ENCODE measurements around the gene NUDT1.

Gene NUDT1

GRCh38 chr7:2269991-2270460 is 28.0 kb downstream of the NUDT1 start:
- DNase-seq (ENCODE audit: low read depth): no peak

- DNase-seq (ENCODE audit: low read depth): no peak
Observed at GRCh38 chr7:2270495-2270894, 28.5 kb downstream of the NUDT1 start.

- DNase-seq (ENCODE audit: low read depth): no peak
Observed at GRCh38 chr7:2271273-2272026, 29.4 kb downstream of the NUDT1 start.

DNA sequence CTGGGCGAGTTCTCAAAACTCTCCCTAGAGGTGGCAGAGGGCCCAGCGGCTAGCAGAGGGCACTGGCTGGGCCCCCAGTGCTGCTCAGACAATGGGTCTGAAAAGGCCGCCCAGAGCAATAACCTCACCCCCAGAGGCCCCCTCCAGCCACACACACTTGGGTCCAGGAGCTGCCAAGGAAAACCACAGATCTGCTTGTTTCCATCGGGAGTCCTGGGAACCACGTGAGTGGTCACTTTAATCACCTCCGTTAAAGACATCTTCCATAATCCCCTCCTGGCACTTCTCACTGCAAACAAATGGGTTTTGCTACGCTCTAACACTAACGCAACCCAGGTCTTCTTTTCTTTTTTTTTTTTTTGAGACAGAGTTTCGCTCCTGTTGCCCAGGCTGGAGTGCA is 30.0 kb downstream of the NUDT1 start:
- DNase-seq (ENCODE audit: low read depth): no peak

- DNase-seq (ENCODE audit: low read depth): no peak
Observed at GRCh38 chr7:2273866-2274265, 31.8 kb downstream of the NUDT1 start.

DNA sequence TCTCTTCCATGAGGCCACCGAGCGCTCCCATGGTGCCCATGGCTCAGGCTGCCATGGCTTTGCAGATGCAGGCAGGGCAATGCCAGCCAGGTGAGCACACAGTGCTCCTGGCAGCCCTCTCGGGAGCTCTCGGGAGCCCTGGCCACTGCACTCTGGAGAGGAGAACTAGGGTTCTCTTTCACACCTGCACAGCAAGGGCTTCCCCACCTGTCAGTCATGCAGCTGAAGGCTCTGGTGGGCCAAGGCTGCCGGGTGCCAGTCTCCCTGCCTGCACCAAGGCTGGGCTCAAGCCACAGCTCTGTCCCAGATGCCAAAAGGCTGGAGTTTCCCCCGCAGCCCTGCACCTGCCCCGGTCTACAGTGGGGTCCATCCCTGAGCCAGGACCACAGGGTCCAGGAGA is 32.6 kb downstream of the NUDT1 start:
- DNase-seq (ENCODE audit: low read depth): no peak

GRCh38 chr7:2275101-2275500 is 33.1 kb downstream of the NUDT1 start:
- no peak for DNase-seq (ENCODE audit: low read depth)

GRCh38 chr7:2276107-2276506 is 34.1 kb downstream of the NUDT1 start:
- no peak for DNase-seq (ENCODE audit: low read depth)

DNA sequence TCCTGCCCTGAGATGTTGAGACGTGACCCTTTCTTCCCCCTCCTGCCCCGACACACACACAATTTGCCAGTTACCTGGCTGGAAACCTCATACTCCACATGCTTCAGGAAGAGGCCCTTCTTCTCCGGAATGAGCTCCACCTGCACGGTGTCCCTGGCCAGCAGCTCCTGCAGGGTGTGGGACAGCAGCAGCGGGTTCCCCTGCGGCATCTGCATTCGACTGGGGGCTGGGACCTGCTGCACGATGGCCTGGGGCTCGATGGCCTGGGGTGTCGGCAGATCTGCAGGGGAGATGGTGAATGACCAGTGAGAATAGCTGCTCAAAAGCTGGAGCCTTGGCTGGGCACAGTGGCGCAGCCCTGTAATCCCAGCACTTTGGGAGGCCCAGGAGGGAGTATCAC is 36.0 kb downstream of the NUDT1 start:
- DNase-seq (ENCODE audit: low read depth): no peak

DNA sequence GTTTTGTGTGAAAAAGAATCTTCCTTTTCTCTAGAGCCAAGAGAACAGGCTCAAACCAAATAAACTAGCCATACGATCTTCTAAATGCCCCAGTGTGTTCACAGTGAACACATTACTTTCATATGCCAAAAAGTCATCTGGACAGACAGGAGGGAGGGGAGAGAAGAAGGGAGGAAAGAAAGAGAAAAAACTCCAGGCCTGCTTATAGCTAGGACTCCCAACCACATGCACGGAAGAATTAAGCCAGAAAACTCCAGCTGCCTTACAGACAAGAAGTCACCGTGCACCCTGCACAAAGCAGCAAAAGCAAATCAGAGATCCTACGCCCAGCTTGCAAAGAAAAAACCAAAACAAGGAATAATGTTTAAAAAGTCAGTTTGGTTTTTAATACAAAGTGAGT is 37.9 kb downstream of the NUDT1 start:
- no peak for DNase-seq (ENCODE audit: low read depth)

DNA sequence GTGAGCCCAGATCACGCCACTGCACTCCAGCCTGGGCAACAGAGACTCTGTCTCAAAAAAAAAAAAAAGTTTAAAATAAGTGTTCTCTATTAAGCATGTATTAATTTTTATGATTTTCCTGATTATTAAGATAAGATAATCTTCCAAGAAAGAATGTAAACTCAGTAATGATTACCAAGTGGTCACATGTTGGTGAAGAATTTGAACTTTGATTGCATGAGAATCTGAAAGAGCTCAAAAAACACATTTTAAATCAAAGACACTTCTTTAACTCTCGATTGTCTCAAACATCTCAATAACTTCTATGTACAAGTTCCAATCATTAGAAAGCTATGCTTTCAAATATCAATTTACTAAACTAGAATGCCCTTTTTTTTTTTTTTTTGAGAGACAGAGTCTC is 38.4 kb downstream of the NUDT1 start:
- no peak for DNase-seq (ENCODE audit: low read depth)

DNA sequence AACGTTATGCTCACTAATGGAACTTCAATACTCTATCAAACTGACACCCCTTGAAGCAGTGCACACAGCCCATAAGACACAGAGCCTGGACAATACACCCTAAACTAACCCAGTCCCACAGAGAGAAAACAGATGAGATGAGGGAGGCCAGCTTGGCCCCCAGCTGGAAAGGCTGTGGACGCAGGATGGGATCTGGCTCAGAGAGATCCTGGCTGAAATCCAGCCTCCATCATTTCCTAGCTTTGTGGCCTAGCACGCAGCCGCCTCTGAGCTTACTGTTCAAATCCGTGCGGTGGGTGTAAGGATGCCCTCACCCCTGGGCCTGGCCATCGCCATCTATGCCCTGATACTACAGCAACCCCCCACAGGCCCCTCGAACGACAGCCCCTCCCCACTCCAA is 39.5 kb downstream of the NUDT1 start:
- no peak for DNase-seq (ENCODE audit: low read depth)

GRCh38 chr7:2282185-2282751 is 40.2 kb downstream of the NUDT1 start:
- no peak for DNase-seq (ENCODE audit: low read depth)

DNA sequence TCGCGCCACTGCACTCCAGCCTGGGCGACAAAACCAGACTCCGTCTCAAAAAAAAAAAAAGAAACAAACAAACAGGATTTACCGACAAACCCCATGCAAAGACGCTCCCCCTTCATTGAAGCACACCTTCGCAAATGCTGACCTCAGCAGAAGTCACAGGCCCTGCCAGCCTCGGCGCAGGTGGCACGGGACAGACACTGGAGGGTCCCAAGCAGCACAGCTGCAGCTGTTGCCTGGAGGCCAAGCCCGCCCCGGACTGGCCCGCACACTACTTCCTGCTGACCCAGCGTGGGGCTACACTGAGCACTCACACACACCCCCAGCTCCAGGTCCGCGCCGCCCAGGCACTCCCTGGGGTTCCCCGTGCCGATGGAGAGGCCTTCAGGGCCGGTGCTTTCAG is 41.0 kb downstream of the NUDT1 start:
- no peak for DNase-seq (ENCODE audit: low read depth)

- DNase-seq (ENCODE audit: low read depth): no peak
Observed at GRCh38 chr7:2287745-2288144, 45.7 kb downstream of the NUDT1 start.

- DNase-seq (ENCODE audit: low read depth): no peak
Observed at GRCh38 chr7:2288503-2288902, 46.5 kb downstream of the NUDT1 start.

GRCh38 chr7:2289111-2289586 is 47.1 kb downstream of the NUDT1 start:
- DNase-seq (ENCODE audit: low read depth): no peak

- DNase-seq (ENCODE audit: low read depth): no peak
Observed at GRCh38 chr7:2289621-2290020, 47.6 kb downstream of the NUDT1 start.

DNA sequence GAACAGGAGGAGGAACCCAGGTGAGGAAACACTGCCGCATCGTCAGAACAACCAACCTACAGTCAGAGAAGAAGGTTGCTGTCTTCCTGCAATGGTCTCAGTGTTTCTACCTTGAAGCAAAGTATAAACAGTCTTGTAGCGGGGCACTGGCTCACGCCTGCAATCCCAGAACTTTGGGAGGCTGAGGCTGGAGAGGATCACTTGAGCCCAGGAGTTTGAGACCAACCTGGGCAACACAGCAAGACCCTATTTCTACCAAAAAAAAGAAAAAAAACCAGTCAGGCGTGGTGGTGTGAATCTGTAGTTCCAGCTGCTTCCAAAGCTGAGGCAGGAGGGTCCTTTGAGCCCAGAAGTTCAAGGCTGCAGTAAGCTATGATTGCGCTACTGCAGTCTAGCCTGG is 48.9 kb downstream of the NUDT1 start:
- DNase-seq (ENCODE audit: low read depth): no peak

GRCh38 chr7:2295936-2296620 is 54.1 kb downstream of the NUDT1 start:
- no peak for DNase-seq (ENCODE audit: low read depth)

DNA sequence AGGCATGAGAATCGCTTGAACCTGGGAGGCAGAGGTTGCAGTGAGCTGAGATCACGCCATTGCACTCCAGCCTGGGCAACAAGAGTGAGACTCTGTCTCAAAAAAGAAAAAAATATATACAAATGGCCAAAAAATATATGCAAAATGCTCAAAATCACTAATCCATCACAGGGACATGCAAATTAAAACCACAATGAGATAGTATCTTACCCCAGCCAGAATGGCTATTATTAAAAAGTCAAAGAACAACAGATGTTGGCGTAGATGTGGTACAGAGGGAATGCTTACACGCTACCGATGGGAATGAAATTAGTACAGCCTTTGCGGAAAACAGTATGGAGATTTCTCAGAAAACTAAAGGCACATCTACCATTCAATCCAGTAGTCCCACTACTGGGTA is 54.8 kb downstream of the NUDT1 start:
- no peak for DNase-seq (ENCODE audit: low read depth)

DNA sequence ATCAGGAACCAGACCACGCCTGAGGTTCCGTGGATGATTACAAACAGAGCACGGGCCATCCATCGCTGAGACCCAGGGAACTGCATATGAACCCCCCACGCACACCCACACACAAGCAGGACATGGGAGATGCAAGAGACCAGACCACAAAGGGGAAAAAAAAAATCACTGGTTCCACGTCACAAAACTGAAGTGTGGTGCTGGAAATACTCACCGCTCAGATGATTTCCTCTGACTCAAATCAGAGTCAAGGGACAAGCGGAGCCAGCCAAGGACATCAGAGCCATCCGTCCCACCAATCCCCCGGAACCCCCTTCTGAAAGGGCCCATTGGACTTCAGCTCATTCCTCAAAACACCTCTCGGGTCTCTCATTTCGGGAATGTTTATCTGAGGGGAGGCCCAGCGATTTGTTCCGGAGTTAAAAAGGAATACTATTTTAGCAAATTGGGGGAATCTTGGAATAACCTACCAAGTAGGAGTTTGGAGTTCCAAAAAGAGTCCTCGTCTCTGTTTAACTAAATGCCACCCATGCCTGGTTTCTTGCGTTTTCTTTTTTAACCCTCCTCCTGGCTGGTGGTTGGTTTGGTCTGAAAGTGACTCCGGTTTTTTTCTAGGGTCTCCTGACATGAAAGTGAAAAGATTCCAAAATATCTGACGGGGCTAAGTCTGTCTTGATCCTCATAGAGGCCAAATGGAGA is 57.3 kb downstream of the NUDT1 start:
- no peak for DNase-seq (ENCODE audit: low read depth)
